Measurements from ENCODE around the gene CKS1B. TPM values are rescaled to one million over a fixed set of nuclear protein-coding genes. Genes with fewer than 3 reads are reported as not detected.
"Not testable (repeated sequence)": the region's sequence is repeated elsewhere in the genome, so short reads cannot be mapped to it uniquely, and the experiment has no call there.

The CKS1B gene
- total and polyA plus RNA-seq, 3 experiments from 2014 or later = 46.8 to 126 (median 125) TPM

DNA sequence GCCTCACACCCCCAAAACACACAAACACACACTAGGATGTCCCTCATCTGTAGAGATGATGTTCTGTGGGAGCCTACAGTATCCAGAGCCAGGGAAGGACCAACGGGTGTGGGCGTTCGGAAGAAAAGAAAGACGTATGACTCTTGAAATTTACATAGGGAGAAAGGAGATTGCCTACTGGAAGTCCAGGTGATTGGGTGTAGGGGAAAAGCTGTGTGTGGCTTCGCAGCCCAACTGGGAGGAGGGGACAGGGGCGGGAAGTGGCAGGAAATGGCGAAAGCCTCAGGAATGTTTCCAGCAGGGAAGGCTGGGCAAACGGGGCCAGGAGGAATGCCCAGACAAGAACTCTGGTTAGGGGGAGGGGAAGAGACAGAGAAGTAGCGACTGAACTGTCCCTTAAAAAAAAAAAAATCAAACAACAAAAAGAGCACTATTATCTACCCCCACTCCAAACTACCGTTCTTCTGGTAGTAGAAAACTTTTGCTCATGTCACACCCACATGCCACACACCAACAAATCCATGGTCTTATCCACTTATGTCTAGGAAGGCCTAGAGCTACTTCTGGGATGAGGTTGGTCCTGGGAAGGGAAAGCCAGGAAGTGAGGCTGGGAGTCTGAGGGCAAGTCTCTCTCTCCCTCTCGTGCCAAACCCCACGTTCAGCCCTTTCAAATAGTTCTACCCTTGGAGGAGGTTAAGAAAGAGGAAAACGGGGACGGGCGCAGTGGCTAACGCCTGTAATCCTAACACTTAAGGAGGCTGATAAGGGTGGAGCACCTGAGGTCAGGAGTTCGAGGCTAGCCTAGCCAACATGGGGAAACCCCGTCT is 1.8 kb upstream of the CKS1B start:
- POLR2A ChIA-PET = interaction anchor here (0.6 to 4.2 kb wide), 4 partner anchors 10 to 1004 kb away, joined by 3 to 30 read pairs (median 6); partner anchors contain the start of genes FLAD1 and PYGO2
- DNase-seq = peak in 2 of 5 donors; percentile 21 to 50
- H3K4me1 Mint-ChIP-seq = peaks cover 24 to 38% (median 31%) of the 10 kb centered on the region in 3 donors
- Histone ChIP-seq H3K27me3 (ENCODE audit: insufficient read depth, low read length, poor library complexity, severe bottlenecking) (no peaks in the 10 kb centered on the region), H3K9me3 (ENCODE audit: low read length) (no peaks in the 10 kb centered on the region), H3K36me3 (ENCODE audit: insufficient read depth, low read length) (peaks cover 8% of the 10 kb centered on the region), H3K27ac (ENCODE audit: low read depth, low read length) (peak overlapping the region; percentile 95), H3K4me1 (ENCODE audit: insufficient read depth, low read length) (peaks cover 40% of the 10 kb centered on the region), H3K4me3 (ENCODE audit: low read length) (no peak overlapping the region)
- CTCF ChIA-PET = interaction anchor here (1.0 to 3.6 kb wide), 7 partner anchors 10 to 27 kb away, joined by 3 to 15 read pairs (median 7); partner anchors contain the start of genes FLAD1, PBXIP1 and PYGO2
- H3K36me3 Mint-ChIP-seq = peaks cover 0 to 35% (median 4%) of the 10 kb centered on the region in 3 donors
- H3K4me3 Mint-ChIP-seq = peak overlapping the region in 1 of 7 donors; percentile 64
- H3K27me3 Mint-ChIP-seq = no peaks in the 10 kb centered on the region
- no peaks in the 10 kb centered on the region for H3K9me3 Mint-ChIP-seq
- H3K27ac Mint-ChIP-seq = peak overlapping the region in 3 of 8 donors; percentile 72 to 88 (median 74)

DNA sequence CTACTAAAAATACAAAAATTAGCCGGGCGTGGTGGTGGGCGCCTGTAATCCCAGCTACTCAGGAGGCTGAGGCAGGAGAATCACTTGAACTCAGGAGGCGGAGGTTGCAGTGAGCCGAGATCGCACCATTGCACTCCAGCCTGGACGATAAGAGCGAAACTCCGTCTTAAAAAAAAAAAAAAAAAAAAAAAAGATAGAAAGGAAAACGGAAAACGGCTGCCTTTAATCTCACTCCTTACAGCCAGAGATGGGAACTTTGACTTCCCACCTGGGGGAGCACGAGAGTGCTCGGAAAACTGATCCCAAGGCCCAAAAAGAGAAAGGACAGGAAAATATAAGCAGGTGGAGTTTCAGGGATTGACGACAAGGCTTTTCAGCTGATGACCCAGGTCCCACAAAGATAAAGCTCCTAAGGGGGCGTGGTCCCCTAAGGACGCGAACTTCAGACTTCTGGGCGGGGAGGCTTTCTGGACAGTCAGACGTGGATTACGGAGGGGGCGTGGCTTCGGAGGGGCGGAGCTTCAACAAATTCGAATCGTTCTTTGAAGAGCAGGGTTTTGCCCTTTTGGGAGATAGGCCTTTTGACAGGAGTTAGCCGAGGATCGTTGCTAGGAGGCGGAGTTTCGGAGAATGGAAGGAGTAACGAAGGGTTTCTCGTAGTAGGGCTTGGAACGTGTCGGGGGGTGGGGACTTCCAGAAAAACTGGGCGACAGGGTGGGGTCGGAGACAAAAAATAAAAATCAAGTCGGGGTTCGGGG is 958 bp upstream of the CKS1B start:
- H3K36me3 ChIP-seq (ENCODE audit: insufficient read depth, low read length) = no peaks in the 10 kb centered on the region
- H3K36me3 Mint-ChIP-seq = peaks cover 0 to 31% (median 4%) of the 10 kb centered on the region in 3 donors
- ChIA-PET POLR2A (interaction anchor here (0.6 to 4.2 kb wide), 9 partner anchors 10 to 364 kb away, joined by 3 to 30 read pairs (median 8); partner anchors contain the start of genes FLAD1, PBXIP1, PMVK and PYGO2), CTCF (interaction anchor here (0.7 to 8.7 kb wide), 12 partner anchors 9 to 229 kb away, joined by 3 to 54 read pairs (median 4); partner anchors contain the start of genes FLAD1, LENEP, PBXIP1 and PYGO2)
- no peaks in the 10 kb centered on the region for H3K27me3 Mint-ChIP-seq
- no peaks in the 10 kb centered on the region for H3K9me3 ChIP-seq (ENCODE audit: low read length)
- H3K4me3 Mint-ChIP-seq = no peak overlapping the region
- peak; percentile 80 to 93 (median 89) for DNase-seq
- H3K4me1 ChIP-seq (ENCODE audit: insufficient read depth, low read length) = peaks cover 40% of the 10 kb centered on the region
- H3K4me1 Mint-ChIP-seq = peaks cover 24 to 34% (median 32%) of the 10 kb centered on the region in 3 donors
- no peak overlapping the region for H3K27ac Mint-ChIP-seq
- peak overlapping the region; percentile 84 for H3K4me3 ChIP-seq (ENCODE audit: low read length)
- H3K27ac ChIP-seq (ENCODE audit: low read depth, low read length) = peak overlapping the region; percentile 95
- H3K9me3 Mint-ChIP-seq = no peaks in the 10 kb centered on the region
- no peaks in the 10 kb centered on the region for H3K27me3 ChIP-seq (ENCODE audit: insufficient read depth, low read length, poor library complexity, severe bottlenecking)

DNA sequence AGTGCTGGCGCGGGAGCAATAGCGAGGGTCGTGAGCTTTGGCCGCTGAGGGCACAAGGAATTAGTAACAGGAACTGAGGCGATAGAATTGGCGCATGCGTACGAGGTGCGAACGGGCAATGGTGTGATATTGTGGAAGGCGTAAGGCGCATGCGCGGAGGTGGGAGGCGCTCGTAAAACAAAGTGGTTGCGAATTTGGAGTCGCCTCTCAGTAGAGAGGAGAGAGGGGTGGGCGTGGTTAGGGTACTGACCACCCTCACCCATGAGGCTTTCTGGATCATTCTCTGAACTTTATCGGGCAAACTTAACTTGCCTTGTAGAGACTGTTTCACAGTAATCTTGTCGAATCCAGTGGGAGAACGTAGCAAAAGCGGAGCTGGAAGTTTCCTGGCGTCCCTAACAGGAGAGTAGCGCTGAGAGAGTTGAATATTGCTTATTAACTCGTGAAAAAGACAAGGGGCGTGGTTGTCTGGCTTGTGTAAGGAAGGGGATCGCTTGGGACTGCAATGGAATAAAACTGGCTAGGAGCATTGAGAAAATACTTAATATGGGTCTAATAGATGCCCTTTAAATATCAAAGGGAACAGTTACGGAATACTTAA is 427 bp downstream of the CKS1B start:
- POLR2A ChIA-PET = interaction anchor here (0.9 to 4.2 kb wide), 7 partner anchors 8 to 43 kb away, joined by 3 to 30 read pairs (median 9); partner anchors contain the start of genes FLAD1, PBXIP1 and PYGO2

DNA sequence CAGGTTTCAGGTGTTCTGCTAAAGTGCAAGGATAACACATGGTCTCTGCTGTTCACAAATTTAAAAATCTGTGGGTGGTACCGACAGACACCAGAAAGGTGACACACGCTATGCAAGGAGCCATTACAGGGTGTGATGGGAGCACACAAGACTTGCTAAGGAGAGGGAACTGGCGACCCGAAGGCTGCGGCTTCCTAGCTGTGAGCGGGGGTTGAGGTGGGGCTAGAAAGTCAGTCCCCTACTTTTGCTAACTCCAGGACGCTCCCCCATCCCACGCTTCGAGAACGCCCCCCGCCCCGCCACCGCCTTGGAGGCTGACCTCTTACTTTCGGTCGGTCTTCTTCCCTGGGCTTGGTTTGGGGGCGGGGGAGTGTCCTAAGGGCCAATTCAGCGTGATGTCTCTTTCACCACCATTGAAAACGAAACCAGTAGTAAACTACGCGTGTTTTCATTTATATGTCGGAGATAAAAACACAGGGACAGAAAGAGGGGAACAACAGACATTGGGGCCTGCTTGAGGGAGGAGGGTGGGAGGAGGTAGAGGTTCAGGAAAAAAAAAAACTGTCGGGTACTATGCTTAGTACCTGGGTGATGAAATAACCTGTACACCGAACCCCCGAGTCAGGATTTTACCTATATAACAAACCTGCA is 1.1 kb downstream of the CKS1B start:
- POLR2A ChIA-PET = interaction anchor here (0.6 to 4.2 kb wide), 7 partner anchors 8 to 97 kb away, joined by 3 to 30 read pairs (median 9); partner anchors contain the start of genes FLAD1, PBXIP1, PMVK and PYGO2
- DNase-seq = peak; percentile 32 to 70 (median 47)

More for the DNA sequence above, 427 bp downstream of the CKS1B start:
- Mint-ChIP-seq H3K4me1 (peaks cover 23 to 29% (median 24%) of the 10 kb centered on the region in 3 donors), H3K36me3 (peaks cover 0 to 23% (median 6%) of the 10 kb centered on the region in 3 donors), H3K9me3 (no peaks in the 10 kb centered on the region), H3K27me3 (no peaks in the 10 kb centered on the region), H3K4me3 (no peak overlapping the region), H3K27ac (no peak overlapping the region)
- CTCF ChIA-PET = interaction anchor here (0.7 to 8.7 kb wide), 10 partner anchors 9 to 116 kb away, joined by 3 to 54 read pairs (median 6); partner anchors contain the start of genes FLAD1, PBXIP1 and PYGO2
- Histone ChIP-seq H3K36me3 (ENCODE audit: insufficient read depth, low read length) (no peaks in the 10 kb centered on the region), H3K27me3 (ENCODE audit: insufficient read depth, low read length, poor library complexity, severe bottlenecking) (no peaks in the 10 kb centered on the region), H3K4me3 (ENCODE audit: low read length) (peak overlapping the region; percentile 95), H3K4me1 (ENCODE audit: insufficient read depth, low read length) (peaks cover 40% of the 10 kb centered on the region), H3K27ac (ENCODE audit: low read depth, low read length) (peak overlapping the region; percentile 95), H3K9me3 (ENCODE audit: low read length) (no peaks in the 10 kb centered on the region)
- DNase-seq = peak; percentile 90 to 97 (median 96)

DNA sequence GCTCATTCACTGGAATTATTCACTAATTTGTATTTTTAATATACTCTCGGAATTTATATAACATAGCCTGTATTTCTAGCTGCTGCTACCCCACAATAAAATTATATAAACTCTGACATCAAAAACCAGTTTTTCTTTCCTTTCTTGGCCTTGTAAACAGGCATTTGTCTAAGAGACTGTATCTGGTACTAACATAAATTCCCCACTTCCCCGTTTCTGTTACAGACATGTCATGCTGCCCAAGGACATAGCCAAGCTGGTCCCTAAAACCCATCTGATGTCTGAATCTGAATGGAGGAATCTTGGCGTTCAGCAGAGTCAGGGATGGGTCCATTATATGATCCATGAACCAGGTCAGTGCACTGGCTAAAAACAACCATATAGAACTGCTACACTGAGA is 3.3 kb downstream of the CKS1B start:
- H3K27me3 Mint-ChIP-seq = not testable (repeated sequence)
- Mint-ChIP-seq H3K4me1 (peaks cover 4 to 10% (median 6%) of the 10 kb centered on the region in 3 donors), H3K27ac (peak overlapping the region in 3 of 8 donors; percentile 17 to 37 (median 22))

More for the DNA sequence above, 1.1 kb downstream of the CKS1B start:
- Histone ChIP-seq H3K4me3 (ENCODE audit: low read length) (peak overlapping the region; percentile 95), H3K36me3 (ENCODE audit: insufficient read depth, low read length) (no peaks in the 10 kb centered on the region), H3K9me3 (ENCODE audit: low read length) (no peaks in the 10 kb centered on the region), H3K27me3 (ENCODE audit: insufficient read depth, low read length, poor library complexity, severe bottlenecking) (no peaks in the 10 kb centered on the region), H3K27ac (ENCODE audit: low read depth, low read length) (peak overlapping the region; percentile 95), H3K4me1 (ENCODE audit: insufficient read depth, low read length) (peaks cover 36% of the 10 kb centered on the region)
- H3K4me3 Mint-ChIP-seq = no peak overlapping the region
- no peaks in the 10 kb centered on the region for H3K9me3 Mint-ChIP-seq
- no peaks in the 10 kb centered on the region for H3K27me3 Mint-ChIP-seq
- H3K4me1 Mint-ChIP-seq = peaks cover 23 to 29% (median 24%) of the 10 kb centered on the region in 3 donors
- no peak overlapping the region for H3K27ac Mint-ChIP-seq
- CTCF ChIA-PET = interaction anchor here (1.1 to 8.7 kb wide), 5 partner anchors 9 to 42 kb away, joined by 3 to 54 read pairs (median 8); partner anchors contain the start of genes FLAD1 and PYGO2
- H3K36me3 Mint-ChIP-seq = peaks cover 0 to 23% (median 6%) of the 10 kb centered on the region in 3 donors

DNA sequence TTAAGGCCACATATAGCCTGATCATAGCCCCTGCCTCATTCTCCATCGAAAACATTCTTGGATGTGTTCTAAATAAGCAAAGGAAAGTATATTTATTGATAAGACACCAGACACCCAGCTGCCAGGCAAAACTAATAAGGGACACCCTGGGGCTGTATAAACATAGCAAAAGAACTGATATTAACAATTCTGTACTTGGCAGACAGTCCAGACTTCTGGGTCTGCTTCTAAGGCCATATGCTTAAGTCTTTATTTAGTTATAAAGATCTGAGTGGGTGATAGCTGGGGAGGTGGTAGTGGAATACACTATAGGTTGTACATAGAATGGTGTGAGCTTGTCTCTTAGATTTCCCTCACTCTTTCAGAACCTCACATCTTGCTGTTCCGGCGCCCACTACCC is 3.9 kb downstream of the CKS1B start:
- Mint-ChIP-seq H3K27me3 (no peaks in the 10 kb centered on the region), H3K27ac (no peak overlapping the region), H3K4me3 (no peak overlapping the region), H3K36me3 (peaks cover 0 to 8% (median 5%) of the 10 kb centered on the region in 3 donors), H3K4me1 (peaks cover 0 to 7% (median 4%) of the 10 kb centered on the region in 3 donors), H3K9me3 (no peaks in the 10 kb centered on the region)
- no peak overlapping the region for H3K4me3 ChIP-seq (ENCODE audit: low read length)
- no peaks in the 10 kb centered on the region for H3K9me3 ChIP-seq (ENCODE audit: low read length)
- no peaks in the 10 kb centered on the region for H3K36me3 ChIP-seq (ENCODE audit: insufficient read depth, low read length)
- POLR2A ChIA-PET = no interaction called here
- no peaks in the 10 kb centered on the region for H3K27me3 ChIP-seq (ENCODE audit: insufficient read depth, low read length, poor library complexity, severe bottlenecking)
- H3K4me1 ChIP-seq (ENCODE audit: insufficient read depth, low read length) = peaks cover 18% of the 10 kb centered on the region
- CTCF ChIA-PET = interaction anchor here (1.1 to 8.7 kb wide), 4 partner anchors 21 to 73 kb away, joined by 3 to 54 read pairs (median 6); partner anchors contain the start of genes ADAM15 and PBXIP1
- no peak for DNase-seq
- no peak overlapping the region for H3K27ac ChIP-seq (ENCODE audit: low read depth, low read length)

More for the DNA sequence above, 3.3 kb downstream of the CKS1B start:
- CTCF ChIA-PET = interaction anchor here (1.1 to 8.7 kb wide), 4 partner anchors 16 to 73 kb away, joined by 3 to 54 read pairs (median 6); partner anchors contain the start of genes ADAM15, PBXIP1 and PYGO2
- H3K36me3 ChIP-seq (ENCODE audit: insufficient read depth, low read length); H3K4me3 ChIP-seq (ENCODE audit: low read length); H3K9me3 Mint-ChIP-seq; POLR2A ChIA-PET; H3K36me3 Mint-ChIP-seq; H3K27me3 ChIP-seq (ENCODE audit: insufficient read depth, low read length, poor library complexity, severe bottlenecking); DNase-seq; H3K4me3 Mint-ChIP-seq; H3K27ac ChIP-seq (ENCODE audit: low read depth, low read length); H3K9me3 ChIP-seq (ENCODE audit: low read length): not testable (repeated sequence)
- H3K4me1 ChIP-seq (ENCODE audit: insufficient read depth, low read length) = peaks cover 23% of the 10 kb centered on the region
